ENCODE measurements around the gene PPM1F.
A peak's percentile ranks its signal among the peaks of the same experiment; 100 is the strongest.

PPM1F gene, protein sequence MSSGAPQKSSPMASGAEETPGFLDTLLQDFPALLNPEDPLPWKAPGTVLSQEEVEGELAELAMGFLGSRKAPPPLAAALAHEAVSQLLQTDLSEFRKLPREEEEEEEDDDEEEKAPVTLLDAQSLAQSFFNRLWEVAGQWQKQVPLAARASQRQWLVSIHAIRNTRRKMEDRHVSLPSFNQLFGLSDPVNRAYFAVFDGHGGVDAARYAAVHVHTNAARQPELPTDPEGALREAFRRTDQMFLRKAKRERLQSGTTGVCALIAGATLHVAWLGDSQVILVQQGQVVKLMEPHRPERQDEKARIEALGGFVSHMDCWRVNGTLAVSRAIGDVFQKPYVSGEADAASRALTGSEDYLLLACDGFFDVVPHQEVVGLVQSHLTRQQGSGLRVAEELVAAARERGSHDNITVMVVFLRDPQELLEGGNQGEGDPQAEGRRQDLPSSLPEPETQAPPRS

DNA sequence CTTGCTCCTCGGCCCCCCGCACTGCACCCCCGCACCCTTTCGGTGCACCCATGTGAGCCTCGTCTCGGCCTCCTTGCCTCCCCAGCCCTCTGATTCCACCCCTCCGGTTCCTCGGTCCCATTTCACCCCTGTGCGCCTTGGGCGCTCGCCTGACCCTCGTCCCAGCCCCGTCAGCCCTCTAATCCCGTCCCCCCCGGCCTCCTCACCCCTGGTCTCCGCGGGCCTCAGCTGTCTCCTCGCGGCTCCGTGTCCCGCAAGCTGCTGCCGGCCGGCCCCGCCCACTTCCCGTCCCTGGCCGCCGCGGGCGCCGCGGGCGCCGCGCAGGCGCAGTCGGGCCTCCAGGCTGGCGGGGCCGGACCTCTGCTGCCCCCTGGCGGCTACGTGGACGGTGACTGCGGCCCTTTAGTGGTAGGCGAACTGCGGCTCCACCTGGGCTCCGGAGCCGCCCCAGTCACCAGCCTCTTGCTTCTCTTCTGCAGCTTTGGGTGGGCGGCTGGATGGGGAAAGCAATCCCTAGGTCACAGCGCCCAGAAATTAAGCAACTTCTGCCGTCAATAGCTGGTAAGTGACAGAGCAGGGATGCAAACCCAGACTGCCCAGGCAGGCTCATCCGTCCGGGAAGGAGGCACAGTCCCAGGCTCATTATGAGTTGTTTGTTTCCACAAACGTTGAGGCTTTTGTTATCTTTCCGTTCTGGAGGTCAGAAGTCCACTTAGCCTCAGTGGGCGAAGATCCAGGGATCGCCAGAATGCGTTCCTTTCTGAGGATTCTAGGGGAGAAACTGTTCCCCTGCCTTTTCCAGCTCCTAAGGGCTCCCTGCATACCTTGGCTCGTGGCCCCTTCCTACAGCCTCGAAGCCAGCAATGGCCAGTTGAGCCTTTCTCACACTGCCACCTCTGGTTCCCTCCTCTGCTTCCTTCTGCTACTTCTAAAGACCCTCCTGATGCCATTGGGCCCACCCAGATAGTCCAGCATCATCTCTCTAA lies at the start of gene PPM1F:
Gene PPM1F, minus strand, starts transcription at position 263 of the 986 bp plus-strand sequence. CDS start 6,800 bp downstream, outside the sequence.
- DNase-seq: peak; percentile 67

DNA sequence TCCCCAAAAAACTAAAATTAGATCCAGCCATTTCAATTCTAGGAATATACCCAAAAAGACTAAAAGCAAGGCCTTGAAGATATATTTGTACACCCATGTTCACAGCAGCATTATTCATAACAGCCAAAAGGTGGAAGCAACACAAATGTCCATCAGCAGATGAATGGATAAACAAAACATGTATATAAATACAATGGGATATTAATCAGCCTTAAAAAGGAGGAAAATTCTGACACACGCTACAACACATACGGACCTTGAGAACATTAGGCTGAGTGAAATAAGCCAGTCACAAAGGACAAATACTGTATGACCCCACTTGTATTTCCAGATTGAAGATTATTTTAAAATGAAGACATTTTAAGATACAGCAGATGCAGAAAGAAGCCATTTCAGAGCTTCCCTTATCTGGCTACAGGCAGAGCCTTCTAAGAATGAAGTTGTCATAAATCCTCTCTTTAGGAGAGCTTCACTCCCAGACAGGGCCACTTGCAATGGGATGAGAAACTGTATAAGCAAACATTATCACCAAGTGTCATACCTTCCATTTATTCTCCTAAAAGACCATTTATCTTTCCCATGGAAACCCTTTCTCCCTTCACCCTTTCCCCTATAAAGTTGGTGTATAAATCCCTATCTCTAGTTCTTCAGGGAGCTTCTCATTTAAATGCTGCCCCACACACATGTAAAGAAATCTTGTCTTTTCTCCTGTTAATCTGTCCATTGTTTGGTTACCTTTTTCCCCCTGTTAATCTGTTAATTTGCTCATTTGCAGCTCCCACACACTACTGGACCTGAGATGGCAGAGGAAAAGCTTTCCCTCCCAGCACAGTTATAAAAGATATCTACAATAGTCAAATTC lies 49.2 kb upstream of the PPM1F start:
- DNase-seq: no peak

DNA sequence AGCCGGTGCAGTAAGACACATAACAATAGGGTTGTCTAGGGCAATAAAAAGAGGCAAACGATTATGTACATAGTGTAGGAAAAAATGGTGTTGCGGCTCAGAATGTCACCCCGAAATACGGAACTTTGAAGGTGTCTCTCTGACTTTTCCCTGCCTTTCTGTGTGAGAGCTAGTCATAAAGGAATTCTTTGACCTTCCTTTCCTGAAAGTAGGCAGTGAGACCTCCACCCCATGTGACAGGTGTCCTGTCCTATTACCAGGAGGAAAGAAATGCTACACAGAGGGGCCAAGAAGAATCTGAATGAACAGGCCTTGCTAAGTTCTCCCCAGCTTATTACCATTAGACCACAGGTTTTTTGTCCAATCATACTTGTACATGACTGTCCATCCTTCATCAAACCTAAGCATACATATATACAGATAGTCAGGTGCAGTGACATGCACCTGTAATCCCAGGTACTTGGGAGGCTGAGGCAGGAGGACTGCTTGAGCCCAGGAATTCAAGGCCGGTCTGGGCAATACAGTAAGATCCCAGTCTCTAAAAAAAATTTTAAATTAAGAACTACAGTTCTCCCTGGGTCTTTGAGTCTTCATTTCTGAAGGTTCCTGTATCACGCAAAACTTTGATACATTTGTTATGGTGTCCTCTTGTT lies 46.1 kb upstream of the PPM1F start:
- no peak for DNase-seq

DNA sequence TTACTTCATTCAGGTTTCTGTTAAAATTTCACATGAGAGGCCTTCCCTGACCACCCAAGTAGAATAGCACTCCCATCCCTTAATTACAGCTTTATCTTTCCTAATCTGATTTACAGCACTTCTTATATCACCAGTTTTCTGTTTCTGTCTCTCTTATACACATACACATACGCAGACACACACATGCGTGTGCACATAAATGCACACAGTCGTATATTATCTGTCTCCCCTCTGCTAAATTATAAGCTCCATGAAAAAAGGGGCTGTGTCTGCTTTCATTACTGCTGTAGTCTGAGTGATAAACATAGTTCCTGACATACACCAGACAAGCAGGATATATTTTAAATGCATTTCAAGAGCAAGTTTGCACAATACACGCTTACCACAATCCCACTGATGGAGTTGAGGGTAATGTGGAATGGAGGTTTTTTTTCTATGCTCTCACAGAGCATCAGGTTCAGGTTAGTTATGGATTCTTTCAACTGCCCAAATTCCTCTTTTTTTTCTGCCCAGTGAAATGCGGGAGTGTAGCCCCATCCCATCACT lies 43.6 kb upstream of the PPM1F start:
- no peak for DNase-seq

DNA sequence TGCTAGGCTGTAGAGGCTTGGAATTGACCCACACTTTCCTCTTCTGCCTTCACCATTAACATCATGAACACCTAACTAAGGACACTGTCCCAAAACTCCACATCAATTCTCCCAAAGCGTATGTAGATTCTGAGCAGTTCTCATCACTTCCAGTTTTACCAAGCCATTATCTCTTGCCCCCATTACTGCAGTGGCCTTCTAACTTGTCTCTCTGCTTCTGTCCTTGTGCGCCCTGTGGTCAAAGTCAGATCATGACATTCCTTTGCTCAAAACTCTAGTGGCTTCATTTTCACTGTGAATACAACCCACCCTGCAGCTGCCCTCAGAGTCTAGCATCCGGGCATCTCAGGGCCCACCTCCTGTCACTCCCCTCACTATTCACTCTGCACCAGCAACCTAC lies 43.0 kb upstream of the PPM1F start:
- DNase-seq: no peak

DNA sequence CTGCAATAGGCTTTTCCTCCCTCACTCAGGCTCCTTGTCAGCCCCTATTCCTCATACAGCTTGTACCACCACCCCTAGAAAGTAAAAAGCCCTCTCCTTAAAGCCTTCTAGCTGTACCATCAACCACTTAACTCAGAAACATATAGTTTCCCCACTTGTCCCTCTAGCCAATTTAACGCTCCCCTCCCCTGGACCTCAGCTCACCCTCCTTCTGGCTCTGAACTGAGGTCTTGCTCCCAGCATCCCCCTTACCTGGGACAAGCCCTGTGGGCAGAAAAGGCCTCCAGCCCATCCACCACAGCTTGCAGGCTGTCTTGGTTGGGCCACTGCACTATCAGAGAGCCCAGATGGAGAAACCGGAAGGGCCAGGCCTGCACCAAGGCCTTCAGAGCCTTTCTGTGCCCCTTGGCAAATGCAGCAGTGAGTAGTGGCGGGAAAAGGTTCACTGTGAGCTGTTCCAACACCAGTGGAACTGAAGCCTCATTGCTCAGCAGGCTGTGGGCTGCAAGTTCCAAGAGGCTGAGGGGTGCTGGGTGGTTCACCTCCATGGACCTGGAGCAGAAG lies 42.3 kb upstream of the PPM1F start:
- DNase-seq: no peak

DNA sequence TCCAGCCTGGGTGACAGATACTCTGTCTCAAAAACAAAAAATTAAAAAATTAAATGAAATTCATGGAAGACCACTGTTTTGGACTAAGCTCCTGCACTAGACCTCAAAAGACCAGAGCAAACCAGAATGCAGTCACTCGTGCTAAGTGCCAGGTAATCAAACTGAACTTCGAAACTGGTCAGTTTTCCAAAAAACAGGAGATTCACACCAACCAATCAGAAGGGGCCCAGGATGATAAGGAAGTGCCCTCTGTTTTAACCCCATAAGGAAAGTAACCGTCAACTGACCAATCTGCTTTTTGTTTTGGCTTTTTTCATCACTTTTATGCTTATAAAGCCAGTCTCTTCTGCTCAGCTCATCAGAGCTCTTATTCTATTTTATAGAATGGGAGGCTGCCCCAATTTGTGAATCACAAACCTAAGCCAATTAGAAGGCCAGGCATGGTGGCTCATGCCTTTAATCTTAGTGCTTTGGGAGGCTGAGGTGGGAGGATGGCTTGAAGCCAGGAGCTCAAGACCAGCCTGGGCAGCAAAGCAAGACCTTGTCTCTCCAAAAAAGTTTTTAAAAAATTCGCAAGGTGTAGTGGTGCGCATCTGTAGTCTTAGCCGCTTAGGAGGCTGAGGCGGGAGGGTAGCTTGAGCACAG lies 40.1 kb upstream of the PPM1F start:
- DNase-seq: no peak

DNA sequence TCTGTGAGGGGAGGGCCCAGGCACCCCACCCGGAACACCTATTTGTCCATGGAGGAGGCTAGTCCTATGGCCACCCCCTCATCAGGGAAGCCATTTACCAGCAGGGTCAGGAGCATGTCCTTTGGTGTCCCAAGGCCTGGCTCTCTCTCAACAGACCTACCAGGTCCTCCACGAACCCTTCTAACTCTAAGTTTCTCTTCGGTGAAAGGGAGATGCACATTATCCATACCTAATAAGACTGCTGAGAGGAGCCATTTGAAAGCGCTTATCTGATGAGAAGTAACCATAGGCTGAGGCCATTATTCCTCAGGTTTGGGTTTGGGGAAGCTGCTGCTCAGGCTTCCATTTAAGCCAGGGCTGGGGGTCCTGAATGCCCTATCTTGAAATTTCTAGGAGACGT lies 39.1 kb upstream of the PPM1F start:
- no peak for DNase-seq

DNA sequence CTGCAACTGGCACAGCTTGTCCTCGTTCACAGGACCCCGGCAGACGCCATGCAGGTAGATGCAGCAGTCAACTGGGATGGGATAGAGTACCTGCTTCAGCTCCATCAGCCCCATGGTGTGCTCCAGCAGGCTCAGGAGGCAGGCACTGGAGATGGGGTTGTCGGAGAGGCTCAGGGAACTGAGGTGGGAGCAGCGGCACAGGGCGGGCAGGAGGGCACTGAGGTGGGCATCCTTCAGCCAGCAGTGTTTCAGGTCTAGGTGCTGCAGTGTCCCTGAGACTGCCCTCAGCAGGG lies 38.6 kb upstream of the PPM1F start:
- DNase-seq: no peak

DNA sequence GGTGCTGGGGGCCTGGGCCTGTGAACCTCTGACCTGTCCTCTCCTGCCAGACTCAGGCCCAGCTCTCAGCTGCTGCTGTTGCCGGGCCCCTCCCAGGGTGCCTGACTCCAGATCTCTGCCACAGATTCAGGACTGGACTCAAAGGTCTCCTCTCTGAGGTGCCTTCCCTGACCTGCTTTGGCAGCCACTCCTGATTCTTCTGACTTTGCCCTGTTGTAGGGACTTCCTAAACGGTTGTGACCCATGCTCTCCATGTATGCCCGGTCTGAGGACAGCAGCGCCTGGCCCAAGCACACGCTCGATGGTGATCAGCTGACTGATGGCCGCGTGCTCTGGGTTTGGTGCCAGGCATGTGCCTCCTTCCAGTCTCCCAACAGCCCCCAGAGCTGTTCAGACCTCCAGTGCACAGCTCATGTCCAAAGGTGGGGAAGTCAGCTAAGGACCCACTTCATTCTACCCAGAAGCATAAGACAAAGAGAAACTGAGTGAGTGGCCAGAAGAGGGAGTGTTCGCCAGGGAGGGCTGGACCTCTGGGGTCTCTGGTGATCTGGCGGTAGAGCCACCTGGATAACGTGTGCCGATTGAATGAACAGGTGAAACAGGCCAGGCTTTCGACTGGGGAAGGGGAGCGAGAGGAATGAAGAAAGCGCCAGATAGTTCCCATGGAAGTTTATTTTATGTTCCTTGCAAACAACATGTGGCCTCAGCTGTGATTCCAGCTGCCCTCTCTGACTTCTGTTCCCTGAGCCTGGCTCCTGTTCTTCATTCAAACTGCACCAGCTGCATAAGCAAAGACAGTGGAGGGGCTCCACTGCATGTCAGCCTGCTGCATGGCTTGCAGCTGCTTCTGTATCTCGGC lies 38.0 kb upstream of the PPM1F start:
- DNase-seq: no peak

DNA sequence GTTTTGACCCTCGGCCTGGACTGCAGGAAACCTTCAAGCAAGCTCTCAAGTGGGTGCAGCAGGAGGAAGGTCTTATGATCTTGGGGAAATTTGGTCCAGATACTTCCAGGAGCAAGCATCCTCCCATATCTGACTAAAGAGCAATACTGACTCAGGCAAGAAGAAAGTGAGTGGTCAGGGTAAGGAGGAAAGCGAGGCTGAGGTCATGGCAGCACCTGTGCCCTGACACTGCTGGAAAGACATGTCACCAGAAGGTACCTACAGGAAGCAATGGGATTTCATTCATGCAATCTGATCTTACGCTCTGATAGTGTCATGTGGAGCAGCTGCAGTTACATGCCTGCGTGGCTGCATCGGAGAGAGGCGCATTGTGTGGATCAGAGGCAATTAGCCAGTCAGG lies 36.4 kb upstream of the PPM1F start:
- no peak for DNase-seq

DNA sequence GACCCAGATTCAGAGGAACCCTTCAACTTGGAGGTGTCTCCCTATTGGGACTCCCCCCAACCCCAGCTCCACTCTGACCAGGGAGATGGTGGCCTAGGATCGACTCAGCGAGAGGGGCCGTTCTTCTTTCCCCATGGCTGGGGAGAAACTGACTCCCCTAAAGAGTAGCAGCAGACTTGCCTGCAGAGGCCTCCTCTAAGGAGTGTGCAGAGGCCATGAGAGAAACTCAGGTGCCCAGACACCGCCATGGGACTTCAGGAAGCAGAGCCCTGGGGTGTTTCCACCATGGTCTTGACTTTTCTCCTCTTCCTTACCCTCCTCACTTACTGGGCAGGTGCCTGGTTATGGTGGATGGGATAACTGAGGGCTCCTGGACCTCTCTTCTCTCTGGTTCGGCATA lies 32.6 kb upstream of the PPM1F start:
- no peak for DNase-seq

DNA sequence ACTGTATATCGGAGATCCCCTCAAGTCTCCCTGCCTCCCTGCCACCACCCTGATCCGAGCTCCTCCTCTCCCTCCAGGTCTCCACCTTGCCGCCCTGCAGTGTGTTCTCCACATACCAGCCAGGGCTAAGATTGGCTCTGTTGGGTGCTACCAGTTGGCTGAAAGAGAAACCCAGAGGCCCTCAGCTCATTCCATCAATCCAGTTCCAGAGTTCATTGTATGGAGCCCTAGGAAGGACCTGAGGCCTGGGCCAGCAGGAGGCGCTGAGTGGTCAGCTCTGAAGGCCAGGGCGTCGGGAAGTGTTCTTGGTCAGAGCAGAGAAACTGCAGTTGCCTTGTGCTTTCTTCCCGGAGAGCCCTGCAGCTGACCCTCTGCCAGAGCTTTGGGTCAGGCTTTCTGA lies 32.1 kb upstream of the PPM1F start:
- DNase-seq: no peak

DNA sequence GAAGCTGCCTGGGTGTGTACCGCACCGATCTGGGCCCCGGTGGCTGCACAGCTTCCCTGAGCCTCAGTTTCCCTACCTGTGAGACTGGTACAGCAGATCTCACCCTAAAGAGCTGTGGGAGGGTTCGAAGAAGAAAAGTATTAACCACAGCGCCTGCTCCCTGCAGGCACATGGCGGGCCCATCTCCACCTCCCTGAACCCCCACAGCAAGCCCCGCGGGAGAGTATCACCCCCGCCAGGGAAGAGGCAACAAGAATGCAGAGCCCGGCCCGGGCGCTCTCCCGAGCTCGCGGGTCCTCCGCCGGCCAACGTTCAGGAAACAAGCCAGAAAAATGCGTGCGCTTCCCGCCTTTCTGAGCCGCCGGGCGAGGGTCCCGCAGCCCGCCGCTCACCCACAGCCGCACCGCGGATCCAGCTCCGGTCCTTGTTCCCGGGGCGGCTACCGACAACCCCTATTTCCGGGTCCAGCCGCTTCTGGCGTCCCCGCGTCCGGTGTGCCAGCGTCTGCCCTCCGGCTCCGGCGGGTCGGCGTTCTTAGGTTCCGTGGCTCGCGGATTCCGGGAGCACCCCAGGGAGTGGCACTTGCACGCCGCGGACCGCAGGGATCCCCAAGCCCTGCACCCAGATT lies 29.8 kb upstream of the PPM1F start, which contains the start of gene TOP3B:
Gene TOP3B, minus strand, starts transcription at position 450 of the 628 bp plus-strand sequence. CDS start 7,078 bp downstream, outside the sequence.
- no peak for DNase-seq

DNA sequence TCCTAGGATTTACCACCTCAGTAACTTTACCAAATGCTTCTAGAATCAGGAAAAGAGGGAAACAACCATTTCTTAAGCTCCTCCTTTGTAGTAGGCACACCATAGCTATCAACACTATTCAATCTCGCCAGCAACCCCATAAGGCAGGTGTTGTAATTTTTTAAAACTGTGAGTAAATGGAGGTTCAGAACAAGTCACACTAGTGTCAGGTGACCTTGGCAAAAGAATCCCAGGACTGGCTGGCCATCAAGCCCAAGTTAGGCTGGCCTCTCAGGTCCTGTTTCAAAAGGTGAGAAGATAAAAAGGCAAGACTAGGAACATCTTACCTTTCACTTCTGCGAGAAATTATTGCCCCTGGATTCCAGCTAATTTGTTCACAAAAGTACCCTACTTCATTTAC lies 29.2 kb upstream of the PPM1F start:
- DNase-seq: no peak

DNA sequence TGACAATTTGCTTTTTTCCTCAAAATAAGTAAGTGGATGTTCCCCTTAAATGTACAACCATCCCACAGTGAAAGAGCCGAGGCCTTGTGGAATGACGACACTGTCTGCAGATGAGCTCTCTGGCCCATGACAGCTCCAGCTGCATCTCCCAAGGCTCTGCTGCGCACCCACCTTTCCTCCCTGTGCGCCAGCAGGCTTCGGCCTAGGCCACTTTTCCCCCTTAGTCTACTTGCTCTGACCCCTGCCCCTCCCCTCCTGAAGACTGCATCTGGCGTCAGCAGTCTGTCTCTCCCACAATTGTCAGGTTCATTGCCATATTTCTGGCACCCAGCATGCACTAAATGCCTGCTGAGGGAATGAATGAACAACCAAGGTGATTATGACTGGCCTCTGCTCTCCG lies 27.9 kb upstream of the PPM1F start:
- no peak for DNase-seq

DNA sequence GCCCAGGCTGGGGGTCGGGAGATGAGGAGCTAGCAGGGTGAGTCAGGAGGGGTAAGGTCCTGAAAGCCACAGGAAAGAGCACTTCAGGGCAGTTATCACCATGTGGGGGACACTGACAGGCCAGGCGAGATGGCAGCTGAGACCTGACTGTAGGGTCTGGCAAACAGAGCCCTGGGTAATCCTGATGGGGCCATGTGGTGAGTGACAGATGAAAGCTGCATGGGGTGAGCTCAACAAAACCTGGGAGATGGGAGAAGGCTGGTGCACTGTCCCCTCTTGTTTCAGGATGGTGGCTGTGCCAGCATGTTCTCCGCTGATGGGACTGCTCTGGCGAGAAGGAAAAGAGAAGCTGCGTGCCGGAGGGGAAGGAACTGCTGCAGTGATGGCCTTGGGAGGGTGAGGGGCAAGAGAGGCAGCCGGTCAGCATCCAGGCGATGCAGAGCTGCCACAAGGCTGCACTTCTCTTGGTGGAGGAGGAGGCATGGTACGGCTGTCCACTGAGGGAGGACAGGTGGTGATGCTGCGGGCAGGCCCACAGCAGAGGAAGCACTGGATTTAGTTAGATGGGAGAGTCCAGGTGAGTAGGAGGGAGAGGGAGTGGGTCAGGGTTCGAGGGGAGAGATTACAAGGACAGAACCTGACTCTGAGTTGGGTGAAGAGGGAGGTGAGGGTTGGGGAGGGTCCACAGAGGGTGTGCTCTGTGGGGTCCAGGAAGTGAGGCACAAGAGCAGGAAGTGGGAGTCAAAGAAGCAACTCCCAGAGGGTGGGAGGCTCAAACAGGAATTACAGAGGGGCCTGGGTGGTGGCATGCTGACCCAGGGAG lies 26.1 kb upstream of the PPM1F start:
- no peak for DNase-seq

DNA sequence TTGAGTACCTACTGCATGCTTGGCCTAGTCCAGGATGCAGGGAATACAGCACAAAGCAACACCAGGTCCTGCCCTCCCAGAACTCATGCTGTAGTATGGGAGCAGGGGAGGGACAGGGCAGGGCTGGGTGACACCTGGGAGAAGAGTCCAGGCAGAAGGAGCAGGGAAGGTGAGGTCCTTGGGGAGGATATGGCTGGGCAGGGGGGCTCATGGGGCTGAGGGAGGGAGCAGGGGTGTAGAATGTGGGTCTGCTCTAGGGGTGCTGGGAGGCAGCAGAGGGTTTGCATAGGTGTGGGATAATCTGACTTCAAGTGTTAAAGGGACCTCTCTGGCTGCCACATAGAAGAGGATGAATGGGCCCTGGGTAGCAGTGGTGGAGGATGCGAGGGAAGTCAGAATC lies 25.2 kb upstream of the PPM1F start:
- no peak for DNase-seq

DNA sequence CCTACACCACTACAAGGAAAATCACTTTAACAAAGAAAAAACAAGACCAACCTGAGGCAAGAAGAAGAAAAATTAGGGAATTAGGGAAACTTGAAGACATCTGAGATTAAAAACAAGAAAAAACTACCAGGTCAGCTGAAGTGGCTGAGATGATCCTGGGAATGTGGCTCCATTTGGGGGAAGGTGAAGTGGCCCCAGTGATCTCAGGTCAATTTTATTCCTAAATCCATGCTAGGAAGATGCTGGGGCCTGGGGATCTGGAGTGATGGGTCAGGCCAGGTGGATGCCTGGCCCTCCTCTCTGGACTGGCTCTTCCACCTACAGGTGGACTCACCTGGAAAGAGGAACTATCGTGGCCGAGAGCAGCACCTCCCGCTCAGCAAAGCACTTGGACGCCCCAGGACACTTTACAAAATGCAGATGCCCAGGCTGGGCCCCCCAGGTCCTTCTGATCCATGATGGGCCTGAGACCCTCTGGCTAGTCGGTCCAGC lies 23.3 kb upstream of the PPM1F start:
- DNase-seq: no peak
